Gastrocnemius medialis (tissue), 4 donors: ENCODE results near the gene HAO2.

Experiments
- POLR2A ChIP-seq, 2 donors: fragments of 450-650 bp; IDR thresholded peaks; one replicate each; pipeline ENCODE4 v1.6.1; 2017; ENCODE audit warnings: antibody characterized with exemption in 2 of 2, mild to moderate bottlenecking in 2 of 2, moderate library complexity in 2 of 2
- TF ChIP-seq, protein P1 (sequence below), 5 experiments: fragments of 450-650 bp in 3 of 5; fragments of 200-600 bp in 2 of 5; sonication (generic) in 2 of 5; IDR thresholded peaks in 4 of 5; conservative IDR thresholded peaks in 1 of 5; 1 replicate in 4 of 5; 2 replicates in 1 of 5; pipeline ENCODE4 v1.5.1; 2016 to 2019; ENCODE audit warnings: antibody characterized with exemption in 5 of 5, mild to moderate bottlenecking in 3 of 5, moderate library complexity in 3 of 5

DNA sequence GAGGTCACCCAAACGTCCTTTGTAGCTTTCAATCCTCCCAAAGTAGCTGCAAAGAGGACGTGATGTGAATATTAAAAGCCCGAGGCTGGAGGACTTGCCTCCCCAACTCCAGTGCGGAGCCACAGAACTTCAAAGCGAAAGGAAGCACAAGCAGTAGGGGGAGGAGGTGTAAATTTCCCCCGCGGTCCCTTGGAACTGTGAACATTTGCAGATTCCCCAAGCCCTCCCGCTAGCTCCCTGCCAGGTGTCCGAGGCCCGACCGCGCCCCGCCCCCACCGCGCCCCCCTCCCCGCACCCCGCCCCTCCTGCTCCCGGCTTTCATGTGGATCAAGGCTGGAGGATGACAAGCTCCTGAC lies 41.5 kb upstream of the HAO2 start:
- TF ChIP-seq, protein P1, sequence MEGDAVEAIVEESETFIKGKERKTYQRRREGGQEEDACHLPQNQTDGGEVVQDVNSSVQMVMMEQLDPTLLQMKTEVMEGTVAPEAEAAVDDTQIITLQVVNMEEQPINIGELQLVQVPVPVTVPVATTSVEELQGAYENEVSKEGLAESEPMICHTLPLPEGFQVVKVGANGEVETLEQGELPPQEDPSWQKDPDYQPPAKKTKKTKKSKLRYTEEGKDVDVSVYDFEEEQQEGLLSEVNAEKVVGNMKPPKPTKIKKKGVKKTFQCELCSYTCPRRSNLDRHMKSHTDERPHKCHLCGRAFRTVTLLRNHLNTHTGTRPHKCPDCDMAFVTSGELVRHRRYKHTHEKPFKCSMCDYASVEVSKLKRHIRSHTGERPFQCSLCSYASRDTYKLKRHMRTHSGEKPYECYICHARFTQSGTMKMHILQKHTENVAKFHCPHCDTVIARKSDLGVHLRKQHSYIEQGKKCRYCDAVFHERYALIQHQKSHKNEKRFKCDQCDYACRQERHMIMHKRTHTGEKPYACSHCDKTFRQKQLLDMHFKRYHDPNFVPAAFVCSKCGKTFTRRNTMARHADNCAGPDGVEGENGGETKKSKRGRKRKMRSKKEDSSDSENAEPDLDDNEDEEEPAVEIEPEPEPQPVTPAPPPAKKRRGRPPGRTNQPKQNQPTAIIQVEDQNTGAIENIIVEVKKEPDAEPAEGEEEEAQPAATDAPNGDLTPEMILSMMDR (IDR thresholded peaks at IDR 0.05 in 4 of 5, conservative IDR thresholded peaks at IDR 0.05 in 1 of 5): no peak
- no peak for TF ChIP-seq POLR2A (IDR thresholded peaks at IDR 0.05)
